GM21576 (cell line): ENCODE results near the gene PDLIM4.

Experiments used
- ATAC-seq: cut with Tn5 transposase; IDR thresholded peaks from one replicate; pipeline ENCODE4 v1.9.1; 2021; ENCODE audit warnings: mild to moderate bottlenecking, moderate library complexity; ENCODE audit not compliant: unreplicated experiment

The PDLIM4 gene

DNA sequence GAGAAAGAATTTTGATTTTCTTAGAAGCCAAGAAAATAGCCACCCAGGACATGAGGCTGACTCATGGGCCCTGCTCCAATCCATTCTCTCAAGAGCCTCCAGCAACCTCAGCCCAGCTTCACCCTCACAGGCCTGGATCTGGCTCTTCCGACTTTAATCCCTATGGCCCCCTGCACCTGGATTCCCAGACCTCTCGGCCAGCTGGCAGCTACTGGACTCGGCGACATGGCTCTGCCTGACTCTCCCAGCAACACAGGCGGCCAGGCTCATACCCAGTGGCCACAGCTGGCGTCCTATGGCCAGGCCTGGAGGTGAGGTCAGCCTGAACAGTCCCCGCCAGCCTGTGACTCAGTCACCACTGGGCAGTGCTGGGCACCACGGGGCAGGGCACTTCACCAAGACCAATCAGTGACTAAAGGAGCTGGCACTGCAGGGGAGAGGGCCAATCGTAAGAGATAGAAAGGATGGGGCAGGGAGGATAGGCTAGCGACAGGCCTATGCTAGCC lies 6.2 kb upstream of the PDLIM4 start:
- no peak for ATAC-seq

DNA sequence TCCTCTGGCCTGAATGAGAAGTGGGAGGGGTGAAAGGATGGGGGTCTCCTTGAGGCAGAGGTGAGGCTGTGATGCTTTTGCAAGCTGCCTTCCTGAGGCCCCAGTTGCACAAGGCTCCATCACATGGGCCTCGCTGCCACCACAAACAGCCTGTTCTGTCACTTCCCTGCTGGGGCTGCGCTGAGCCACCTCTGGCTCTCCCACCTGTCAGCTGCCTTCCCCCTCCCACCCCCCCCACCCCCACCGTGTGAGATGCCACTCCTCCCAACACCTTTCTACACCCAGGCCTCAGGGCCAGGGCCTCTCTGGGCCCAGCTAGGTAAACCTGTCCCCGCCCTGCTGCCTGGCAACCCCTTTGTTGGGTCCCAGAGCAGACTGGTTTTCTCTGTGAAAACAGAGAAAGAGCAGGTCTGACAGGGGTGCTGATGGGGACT lies 4.5 kb upstream of the PDLIM4 start:
- no peak for ATAC-seq

DNA sequence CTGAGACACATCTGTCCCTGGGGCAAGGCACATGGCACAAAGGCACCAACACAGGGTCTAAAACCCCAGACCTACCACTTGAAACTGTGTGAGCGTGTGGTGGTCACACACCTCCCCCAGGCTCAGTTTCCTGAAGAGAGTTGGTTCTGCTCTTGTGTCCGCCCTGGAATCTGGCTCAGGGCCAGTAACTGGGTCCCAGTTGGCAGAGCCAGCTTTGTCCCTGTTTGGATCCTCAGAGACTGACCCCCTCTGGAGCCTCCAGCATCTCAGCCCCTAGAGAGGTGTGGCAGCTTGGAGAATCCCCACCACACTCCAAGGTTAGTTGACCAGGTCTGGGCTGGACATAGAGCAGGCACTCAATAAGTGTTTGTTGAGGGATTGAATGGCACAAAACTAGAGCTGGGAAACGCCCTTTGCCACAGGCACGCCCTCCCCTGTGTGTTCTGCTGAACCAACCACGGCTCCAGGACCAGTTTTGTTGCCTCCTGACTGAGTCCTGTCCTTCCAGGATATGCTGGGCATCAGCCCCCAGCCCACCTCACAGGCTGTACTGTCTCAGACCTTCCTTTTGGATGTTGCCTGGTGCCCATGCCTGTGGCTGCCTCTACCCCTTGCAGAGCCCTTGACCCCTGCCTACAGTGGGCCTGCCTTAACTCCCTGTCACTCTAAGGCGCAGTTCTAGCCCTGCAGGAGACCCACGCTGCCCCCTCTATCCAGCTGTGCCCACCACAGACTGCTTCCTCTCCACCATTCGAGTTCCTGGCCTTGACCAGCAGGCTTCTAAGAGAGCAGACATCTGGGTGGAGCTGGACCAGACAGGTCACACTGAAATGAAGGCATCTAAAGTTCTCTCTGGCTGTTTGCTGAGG lies 3.8 kb upstream of the PDLIM4 start:
- no peak for ATAC-seq

DNA sequence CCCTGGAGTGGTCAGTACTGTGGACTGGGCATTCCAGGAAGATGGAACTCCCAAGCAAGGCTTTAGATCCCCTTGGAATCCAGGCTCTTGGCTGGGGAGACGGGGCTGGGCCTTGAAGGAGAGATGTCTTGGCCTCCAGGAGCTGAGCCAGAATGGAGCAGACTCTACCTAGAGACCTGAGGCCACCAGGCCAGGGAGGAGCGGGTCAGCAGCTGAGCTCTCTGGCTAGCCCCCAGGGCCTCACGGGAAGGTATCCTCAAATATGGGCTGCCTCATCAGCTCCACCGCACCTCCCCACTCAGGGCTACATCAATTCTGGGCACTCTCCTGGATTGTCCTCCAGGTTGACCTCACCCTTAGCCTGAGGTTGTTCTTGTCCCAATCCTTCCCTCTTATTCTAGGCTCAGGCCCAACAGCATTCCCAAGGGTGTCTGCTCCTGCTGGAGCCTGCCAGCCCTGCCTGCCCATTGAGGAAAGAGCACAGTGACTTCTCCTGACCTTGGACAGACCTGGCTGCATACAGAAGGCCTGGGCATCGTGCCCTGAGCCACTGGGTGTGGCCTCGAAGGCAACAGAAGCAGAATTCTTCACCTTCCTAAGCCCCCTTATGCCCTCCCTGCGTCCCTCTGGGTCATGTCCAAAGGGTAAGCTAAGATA lies 3.0 kb upstream of the PDLIM4 start:
- ATAC-seq: no peak

DNA sequence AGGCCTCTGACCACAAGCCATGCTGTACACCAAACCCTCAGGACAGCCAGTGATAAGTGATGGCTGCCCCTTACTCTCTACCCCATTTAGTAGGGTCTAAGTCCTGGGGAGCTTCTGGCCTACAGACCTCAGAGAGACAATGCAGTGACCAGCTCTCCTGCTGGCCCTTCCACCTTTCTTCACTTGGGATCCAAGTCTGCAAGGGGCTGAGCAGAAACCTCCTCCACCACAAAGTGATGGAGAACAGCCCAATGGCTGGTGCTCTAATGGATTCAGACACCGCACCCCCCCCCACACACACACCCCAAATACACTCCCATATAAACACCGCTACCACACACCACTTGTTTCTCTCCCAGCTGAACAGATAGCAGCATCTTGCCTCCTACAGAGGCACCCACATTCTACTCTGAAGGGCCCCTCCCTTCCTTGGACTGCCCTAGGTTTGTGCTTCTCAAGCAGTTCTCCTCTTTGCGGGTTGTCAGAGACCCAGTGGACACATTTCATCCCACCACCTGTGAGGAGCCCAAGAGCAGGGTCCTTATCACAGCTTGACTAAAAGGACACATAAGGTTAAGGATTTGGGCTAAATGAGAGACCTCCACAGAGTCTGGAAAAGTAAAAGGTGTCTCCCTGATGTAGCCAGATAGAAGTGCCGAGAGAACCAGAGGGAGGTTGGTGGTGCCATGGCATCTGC lies 1.3 kb upstream of the PDLIM4 start:
- ATAC-seq: no peak

DNA sequence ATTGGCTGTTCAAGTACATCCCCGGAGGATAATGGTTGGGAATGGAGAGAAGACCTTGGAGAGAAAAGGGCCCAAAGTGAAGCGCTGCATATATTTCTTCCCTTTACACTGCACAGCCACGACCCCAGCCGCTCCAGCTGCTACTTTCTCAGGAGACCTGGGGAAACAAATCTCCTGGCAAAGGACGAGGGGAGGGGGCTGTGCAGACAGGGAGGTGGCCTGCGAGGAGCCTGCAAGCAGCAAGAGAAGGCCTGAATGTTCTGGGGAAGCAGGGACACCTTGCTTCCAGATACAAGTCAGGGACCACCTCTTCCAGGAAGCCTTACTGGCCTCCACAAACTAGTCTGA lies 739 bp upstream of the PDLIM4 start:
- no peak for ATAC-seq

DNA sequence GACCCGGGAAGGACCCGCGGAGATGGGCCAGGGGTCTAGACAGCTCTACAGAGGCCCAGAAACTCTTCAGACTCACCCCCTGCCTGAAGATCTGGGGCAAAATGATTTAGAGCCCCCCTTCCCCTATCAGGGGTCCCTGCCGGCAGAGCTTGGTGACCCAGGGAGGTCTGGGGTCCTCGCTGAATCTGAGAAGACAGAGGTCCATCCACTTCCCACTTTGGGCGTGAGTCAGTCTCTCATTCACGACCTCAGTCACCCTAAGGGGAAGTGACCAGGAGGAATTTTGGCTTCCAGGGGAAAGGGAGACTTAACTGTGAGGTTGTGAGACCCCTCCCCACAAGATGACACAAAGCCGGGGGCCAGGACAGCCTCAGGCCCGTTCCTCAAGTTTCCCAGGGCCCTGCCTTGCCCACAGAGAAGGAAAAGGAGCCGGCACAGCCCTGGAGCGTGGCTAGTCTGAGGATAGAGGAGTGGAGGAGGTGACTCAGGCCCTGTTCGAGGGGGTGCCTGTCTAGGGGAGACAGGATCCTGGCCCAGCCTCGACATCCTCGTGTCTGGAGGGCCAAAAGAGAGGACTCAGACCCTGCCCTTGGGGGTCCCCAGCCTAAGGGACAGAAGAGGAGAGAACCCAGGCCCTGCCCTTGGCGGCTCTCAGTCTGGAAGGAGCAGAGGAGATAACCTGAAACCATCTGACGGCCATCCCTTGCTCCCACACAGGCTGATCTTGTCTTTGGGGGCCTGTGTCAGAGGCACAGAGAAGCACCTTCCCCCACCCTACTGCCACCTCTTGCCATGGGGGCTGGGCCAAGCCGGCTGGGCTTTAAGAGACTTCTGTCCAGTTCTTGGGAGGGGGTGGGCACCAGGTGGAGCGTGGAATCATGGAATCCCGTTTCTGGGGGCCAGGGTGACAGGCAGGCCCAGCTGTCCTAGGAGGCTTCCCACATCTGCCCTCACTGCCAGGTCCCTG lies 889 bp downstream of the PDLIM4 start:
- no peak for ATAC-seq

DNA sequence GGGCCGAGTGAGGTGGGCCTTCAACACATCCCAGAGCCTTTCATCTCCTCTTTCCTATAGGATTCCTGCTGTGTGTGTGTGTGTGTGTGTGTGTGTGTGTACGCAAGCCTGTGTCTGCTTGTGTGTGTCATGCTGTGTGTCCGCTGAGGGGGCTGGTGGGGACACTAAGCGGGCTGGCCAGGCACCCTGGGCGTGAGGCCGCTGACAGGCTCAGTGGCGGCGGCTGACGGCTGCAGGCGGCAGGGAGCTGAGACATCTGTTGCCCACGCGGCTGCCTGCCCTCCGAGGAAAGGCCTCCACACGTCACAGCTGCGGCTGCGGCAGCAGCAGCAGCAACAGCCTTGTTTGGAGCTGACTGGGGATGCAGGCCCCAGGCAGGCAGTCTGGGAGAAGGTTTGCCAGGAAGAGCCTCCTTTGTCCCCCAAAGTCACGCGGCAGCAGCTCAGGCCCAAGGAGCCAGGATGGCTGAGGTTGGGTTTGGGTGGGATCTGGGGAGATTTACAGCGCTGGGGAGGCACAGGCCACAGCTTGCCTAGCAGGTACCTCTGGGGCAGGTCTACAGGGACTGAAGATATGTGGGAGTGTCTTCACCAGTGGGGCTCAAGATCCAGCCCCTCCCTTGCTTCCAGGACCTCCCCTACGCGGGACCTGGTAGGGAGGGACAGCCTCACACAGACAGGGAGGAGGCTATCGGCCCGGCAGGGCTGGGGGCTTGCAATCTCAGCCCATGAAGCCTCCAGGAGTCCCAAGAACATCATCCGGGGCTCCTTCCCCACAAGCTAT lies 1.8 kb downstream of the PDLIM4 start:
- no peak for ATAC-seq

DNA sequence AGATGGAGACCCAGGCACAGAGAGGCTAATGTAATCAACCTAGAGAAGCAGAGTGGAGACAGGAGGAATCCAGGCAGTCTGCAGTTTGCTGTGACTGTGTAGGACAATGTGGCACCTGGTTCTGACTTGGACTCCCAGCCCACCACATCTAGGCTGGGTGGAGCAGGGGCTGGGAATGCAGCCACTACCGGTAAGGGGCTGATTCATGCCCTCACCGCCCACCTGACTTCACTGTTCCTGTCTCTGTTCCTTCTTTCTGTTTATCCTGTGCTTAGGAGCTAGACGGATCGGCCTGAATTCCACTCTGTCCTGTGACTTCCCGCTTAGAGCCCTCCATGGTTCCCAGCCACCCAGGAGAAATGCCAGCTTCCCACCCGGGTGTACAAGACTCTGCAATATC lies 2.6 kb downstream of the PDLIM4 start:
- no peak for ATAC-seq

DNA sequence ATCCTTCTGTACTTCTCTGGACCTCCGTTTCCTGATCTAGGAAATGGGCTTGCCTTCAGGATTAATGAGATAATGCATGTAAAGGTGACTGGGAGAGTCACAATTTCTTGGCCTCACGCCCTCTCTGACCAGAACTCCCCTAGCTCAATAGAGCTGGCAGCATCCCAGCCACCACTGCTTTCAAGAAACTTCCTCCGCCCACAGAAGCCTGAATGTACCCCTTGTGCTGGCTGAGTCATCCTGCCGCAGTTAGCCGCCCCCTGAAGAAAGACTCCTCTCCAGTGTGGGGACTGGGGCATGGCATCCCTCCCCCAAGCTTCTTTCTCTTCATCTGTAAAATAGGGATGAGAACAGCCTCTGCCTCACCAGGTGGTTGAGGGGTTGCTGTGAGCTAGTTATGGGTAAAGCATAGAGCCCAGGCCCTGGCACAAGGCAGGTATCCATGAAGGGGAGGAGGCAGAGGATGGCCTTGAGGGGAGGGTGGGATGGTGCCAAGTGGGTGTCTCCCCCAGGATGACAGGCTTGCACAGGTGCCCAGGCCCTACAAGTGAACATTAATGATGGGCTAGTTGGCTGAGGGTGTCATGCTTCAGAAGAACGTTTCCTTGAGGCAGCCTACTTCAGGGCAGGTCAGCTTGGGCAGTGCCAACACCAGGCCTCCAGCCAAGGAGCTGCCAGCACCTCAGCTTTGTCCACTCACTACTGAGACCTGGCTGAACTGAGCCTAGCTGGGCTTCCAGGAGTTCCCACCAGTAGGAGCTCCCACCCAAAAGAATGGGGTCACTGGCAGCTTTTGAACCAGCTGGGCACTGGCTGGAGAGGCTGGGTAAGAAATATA lies 3.4 kb downstream of the PDLIM4 start:
- ATAC-seq: peak; percentile 56

DNA sequence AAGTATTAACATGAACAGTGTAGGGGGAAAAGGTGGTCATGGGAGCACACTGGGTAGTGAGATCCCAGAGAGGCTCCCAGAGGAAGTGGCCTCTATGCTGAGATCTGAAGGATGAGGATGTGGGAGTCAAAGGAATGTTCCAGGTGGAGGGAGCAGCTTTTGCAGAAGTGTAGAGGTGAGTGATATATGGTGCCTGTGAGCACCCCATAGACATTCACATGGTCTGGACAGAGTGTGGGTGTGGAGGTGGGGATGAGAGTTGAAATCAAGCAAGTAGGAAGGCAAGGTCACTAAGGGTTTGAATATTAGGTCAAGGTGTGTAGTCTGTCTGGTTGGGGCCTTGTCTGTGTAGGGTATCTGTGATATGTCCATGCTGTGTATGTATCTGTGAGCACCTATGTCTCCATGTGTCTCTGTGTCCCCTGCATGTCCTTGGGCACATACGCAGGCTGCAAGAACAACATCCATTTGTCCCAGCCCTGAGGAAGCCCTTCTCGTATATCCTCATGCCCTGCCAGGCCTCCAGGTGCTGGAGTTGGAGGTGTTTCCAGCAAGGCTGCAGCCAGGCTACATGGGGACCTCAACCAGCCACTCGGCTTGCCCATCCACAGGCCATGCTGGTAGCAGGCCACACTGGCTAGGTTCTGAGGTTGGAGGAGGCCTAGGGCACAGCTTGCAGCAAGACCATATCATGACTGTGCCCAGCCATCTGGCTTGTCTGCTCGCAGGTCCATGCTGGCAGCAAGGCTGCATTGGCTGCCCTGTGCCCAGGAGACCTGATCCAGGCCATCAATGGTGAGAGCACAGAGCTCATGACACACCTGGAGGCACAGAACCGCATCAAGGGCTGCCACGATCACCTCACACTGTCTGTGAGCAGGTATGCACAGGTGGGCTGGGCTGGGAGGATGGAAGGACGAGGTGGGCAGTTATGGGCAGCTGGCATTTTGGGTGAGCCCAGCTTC lies 4.7 kb downstream of the PDLIM4 start:
- ATAC-seq: no peak

DNA sequence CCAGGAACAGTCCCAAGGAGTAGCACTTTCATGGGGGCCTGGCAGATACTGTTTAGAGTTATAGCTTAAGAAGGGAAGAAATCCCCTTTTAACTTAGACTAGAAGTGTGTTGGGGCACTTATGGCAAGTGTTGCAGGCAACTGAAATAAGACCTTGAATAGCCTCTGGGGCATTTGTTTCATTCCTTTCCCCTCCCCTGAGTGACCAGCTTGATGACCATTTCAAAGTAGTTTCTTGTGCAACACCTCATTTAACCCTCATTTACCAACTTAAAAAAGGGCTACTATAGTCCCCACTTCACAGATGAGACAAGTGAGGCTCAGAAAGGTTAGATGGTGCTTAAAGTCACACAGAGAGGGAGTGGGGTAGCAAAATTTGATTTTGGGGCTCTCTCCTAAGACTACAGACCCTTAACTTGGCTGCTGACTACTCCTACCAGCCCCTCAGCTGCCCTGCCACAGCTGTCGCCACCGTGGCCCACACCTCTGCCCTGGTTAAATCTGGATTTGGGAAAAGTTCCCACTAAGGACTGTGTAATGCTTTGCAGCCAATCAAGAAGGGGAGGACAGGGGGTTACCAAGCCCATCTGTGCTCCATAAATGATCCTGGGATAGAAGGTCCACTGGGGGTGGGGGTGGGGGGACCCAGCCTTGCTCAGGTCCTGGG lies 5.5 kb downstream of the PDLIM4 start:
- ATAC-seq: no peak

DNA sequence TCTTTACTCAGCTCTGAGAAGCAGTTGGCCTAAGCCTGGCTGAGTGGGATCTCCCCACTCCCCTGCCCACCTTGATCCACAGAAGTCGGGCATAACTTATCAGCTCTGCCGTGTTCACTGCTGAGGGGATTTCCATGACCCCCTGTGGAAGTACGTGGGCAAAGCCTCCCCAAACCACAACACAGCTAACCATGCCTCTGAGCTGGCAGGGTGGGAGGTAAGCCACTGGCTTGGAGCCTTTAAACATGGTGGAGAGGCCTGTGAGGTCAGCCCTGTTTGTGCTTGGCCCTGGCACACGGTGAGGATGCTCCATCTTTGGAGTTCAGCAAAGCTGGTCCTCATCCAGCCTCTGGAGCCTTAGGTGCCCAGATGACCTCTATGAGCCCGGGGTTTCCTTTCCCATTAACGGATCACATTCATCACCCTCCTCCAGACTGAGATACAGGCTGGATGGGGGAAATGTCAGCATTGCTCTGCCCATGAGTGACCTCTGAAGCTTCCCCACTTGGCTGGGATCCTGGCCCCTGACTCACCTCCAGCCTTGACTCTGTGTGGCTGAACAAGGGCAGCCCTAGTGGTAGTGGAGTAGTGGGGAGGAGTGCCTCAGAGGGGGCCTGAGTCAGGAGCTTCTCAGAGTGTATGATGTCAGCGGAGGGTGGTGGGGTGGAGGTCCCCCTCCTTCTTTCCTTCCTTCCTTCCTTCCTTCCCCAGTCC lies 6.2 kb downstream of the PDLIM4 start:
- ATAC-seq: no peak

DNA sequence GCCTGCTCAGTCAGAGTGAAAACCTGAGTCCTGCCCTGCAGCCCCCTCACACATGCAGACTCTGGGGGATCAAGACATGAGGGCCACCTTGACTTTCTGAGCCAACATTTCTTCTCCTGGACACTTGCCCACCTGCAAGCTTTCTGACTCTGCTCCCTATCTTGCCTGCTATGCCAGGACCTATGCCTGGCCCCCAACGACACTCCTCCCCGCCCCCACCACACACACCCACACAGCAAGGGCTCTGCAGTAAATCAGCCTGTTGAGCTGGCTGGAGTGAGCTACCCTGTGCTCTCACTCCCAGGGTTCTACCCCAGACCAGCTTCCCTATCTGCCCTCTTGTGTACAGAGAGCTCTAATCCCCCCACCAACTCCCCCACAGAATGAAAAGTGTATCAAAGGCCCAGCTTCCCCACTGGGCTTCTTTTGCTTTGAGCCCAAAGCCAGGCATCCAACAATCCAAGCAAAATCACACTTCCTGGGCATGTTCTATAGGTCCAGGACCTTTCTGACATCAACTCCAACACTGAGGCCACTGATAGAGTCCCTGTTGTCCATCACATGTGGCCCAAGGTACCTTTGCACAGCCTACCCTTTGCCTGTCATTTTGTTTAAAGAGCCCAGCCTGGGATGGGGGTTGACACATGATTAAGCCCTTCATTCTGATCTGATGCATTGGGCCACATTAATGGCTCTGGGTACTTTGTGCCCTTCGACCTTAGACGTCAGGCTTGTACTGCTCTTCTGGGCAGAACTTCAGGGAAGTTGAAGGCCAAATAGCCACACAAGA lies 7.2 kb downstream of the PDLIM4 start:
- no peak for ATAC-seq

DNA sequence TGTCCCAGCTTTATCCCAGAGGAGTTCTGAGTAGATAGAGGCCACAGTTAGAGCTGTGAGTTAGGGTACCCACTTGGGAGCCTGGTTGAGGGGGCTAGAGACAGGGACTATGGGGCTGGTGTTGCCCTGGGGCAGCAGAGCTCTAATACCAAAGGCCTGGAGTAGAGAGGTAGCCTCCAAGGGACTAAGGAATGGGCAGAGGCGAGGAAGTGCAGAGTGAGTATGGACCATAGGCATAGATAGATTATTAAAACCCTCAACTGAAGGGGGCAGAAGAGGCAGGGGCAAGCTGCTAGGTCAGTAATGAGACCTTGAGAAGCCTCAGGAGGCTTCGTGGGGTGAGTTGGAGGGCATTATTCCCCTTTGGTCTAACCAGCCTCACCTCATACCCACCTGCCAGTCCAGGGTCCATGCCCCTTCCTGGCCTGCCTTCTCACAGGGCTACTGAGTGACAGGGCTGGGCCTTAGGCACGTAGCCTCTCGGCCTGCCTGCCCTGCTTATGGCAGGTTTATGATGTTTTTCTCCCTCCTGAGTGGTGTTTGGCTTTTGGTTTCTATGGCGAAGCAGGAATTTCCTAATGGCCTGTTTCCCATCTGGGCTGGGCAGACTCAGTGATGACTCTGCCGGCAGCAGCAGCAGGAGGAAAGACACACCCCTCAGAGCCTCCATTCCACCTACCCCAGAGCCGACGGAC lies 8.0 kb downstream of the PDLIM4 start:
- ATAC-seq: no peak
